Measurements from ENCODE around the gene SLC22A16. TPM values are rescaled to one million over a fixed set of nuclear protein-coding genes. Genes with fewer than 3 reads are reported as not detected.

The SLC22A16 gene
- total and polyA plus RNA-seq, 2 of the 8 experiments (the other 6 are each of a cell fraction or from before 2014, with no cell fraction given): not detected

DNA sequence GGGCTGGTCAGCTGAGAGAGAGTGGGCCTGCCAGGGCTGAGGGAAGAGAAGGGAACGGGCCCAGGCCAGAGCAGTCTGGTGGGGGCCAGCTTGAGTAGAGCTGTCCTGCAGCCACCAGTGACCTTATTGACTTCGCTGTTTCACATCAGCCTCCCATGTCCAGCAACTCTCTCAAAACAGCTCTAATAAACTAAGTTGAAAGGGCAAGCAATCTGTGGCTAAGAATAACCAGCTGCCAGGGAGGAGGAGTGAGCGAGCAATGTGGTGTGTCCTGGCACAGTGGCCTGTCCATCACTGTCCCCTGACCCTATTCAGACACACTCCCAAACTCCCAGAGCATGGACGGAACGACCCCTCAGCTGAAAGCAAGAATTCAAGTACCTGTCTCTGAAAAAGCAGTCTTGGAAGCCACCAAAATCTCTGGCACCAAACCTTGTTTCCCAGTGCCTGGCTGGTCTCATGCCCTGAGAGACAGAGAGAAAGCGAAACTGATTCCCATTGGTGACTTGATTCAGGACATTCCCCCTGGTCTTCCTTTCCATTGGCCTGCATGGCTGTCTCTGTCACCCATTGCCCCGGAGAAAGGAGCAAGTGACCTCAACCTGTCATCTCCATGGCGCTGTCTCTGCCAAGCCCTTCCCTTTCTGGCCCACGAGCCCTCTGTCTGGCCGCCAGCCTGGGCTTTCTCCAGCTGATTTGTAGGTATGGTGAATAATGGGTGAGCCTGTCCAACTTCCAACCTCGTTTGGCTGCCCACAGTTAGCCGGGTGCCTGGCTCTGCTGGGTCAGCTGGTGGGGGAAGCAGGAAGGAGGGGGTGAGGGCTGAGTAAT is 61.1 kb downstream of the SLC22A16 start, which contains the start of gene DDO:
Gene DDO (minus strand): TSS at position 490 of the 831 bp plus-strand sequence. CDS start 2,113 bp downstream, outside the sequence.
- Histone ChIP-seq H3K4me3 (ENCODE audit: extremely low read depth in 1 of 4, insufficient read depth in 2 of 4, low read depth in 3 of 4, low read length in 4 of 4) (no peak within 1 kb of the TSS), H4K91ac (replicated peaks; ENCODE audit: insufficient read length, low read length) (no peak within 1 kb of the TSS), H2BK5ac (ENCODE audit: low read depth, low read length) (no peak within 1 kb of the TSS), H4K8ac (ENCODE audit: extremely low read depth, insufficient read depth, low read length) (no peak within 1 kb of the TSS), H3K23ac (ENCODE audit: insufficient read length) (no peak within 1 kb of the TSS), H3K4me2 (ENCODE audit: insufficient read depth in 1 of 2, low read depth in 2 of 2, low read length in 2 of 2) (no peak within 1 kb of the TSS), H3K4me1 (replicated peaks in 1 of 4; ENCODE audit: control insufficient read depth in 3 of 4, insufficient read depth in 4 of 4, low read length in 3 of 4) (no peaks in the 10 kb centered on the region), H2AFZ (ENCODE audit: low read length) (no peak within 1 kb of the TSS), H3K14ac (ENCODE audit: insufficient read length) (no peak within 1 kb of the TSS), H4K20me1 (replicated peaks in 1 of 2; ENCODE audit: control insufficient read depth in 1 of 2, insufficient read depth in 2 of 2, low read length in 2 of 2) (no peaks in the 10 kb centered on the region), H2BK15ac (ENCODE audit: low read length) (no peak within 1 kb of the TSS), H3K79me2 (ENCODE audit: control insufficient read depth in 1 of 2, insufficient read depth in 2 of 2, low read length in 2 of 2) (no peaks in the 10 kb centered on the region), H3K18ac (ENCODE audit: extremely low read depth, low read length) (no peak within 1 kb of the TSS), H2AK5ac (ENCODE audit: low read depth, low read length) (no peak within 1 kb of the TSS), H3K79me1 (ENCODE audit: low read depth, low read length) (no peaks in the 10 kb centered on the region), H3K27ac (ENCODE audit: low read depth, low read length) (no peak within 1 kb of the TSS), H2BK120ac (replicated peaks; ENCODE audit: low read depth, low read length) (no peak within 1 kb of the TSS), H3K56ac (replicated peaks; ENCODE audit: insufficient read length, low read depth, low read length) (no peak within 1 kb of the TSS), H3K23me2 (ENCODE audit: low read depth, low read length) (no peaks in the 10 kb centered on the region), H3K9ac (replicated peaks in 1 of 4; ENCODE audit: extremely low read depth in 1 of 4, low read depth in 3 of 4, low read length in 3 of 4) (no peak within 1 kb of the TSS), H2BK20ac (ENCODE audit: low read length) (no peak within 1 kb of the TSS), H3K27me3 (replicated peaks in 1 of 4; ENCODE audit: control insufficient read depth in 3 of 4, extremely low read depth in 1 of 4, insufficient read depth in 3 of 4, low read length in 3 of 4) (no peaks in the 10 kb centered on the region; a peak in 1 of 7 replicates), H3K36me3 (ENCODE audit: control insufficient read depth in 2 of 4, insufficient read depth in 4 of 4, low read length in 3 of 4) (no peaks in the 10 kb centered on the region), H3K4ac (replicated peaks; ENCODE audit: insufficient read length, low read depth, low read length) (no peak within 1 kb of the TSS), H2BK12ac (ENCODE audit: low read depth, low read length) (no peak within 1 kb of the TSS), H4K5ac (ENCODE audit: insufficient read length, low read depth, low read length) (no peak within 1 kb of the TSS), H3K9me3 (ENCODE audit: insufficient read depth in 2 of 2, low read depth in 1 of 2, low read length in 1 of 2) (peaks cover 3 to 9% of the 10 kb centered on the region in 2 experiments; a peak in 2 of 4 replicates)
- ChIA-PET POLR2A (ENCODE audit: partially characterized antibody) (no interaction called here), CTCF (ENCODE audit: partially characterized antibody) (interaction anchor here (0.6 to 1.3 kb wide), 4 partner anchors 10 to 362 kb away, joined by 3 to 4 read pairs (median 3); no protein-coding TSS in a partner anchor)
- TF ChIP-seq CBX8 (IDR thresholded peaks at IDR 0.05; ENCODE audit: borderline replicate concordance, low read depth, low read length): no peak
- TF ChIP-seq TCF12 (IDR thresholded peaks at IDR 0.05; ENCODE audit: low read depth, low read length): no peak
- no peak for TF ChIP-seq TAF7 (optimal IDR thresholded peaks at IDR 0.05; ENCODE audit: borderline replicate concordance, low read depth, low read length)
- TF ChIP-seq, protein P1, sequence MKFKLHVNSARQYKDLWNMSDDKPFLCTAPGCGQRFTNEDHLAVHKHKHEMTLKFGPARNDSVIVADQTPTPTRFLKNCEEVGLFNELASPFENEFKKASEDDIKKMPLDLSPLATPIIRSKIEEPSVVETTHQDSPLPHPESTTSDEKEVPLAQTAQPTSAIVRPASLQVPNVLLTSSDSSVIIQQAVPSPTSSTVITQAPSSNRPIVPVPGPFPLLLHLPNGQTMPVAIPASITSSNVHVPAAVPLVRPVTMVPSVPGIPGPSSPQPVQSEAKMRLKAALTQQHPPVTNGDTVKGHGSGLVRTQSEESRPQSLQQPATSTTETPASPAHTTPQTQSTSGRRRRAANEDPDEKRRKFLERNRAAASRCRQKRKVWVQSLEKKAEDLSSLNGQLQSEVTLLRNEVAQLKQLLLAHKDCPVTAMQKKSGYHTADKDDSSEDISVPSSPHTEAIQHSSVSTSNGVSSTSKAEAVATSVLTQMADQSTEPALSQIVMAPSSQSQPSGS (IDR thresholded peaks at IDR 0.05; ENCODE audit: low read length): no peak
- TF ChIP-seq SRF (IDR thresholded peaks at IDR 0.05; ENCODE audit: low read depth, low read length): no peak
- no peak for TF ChIP-seq YY1 (IDR thresholded peaks at IDR 0.05; ENCODE audit: low read depth, low read length)
- no peak for TF ChIP-seq ATF3 (IDR thresholded peaks at IDR 0.05; ENCODE audit: insufficient read depth, low read depth, low read length)
- TF ChIP-seq TEAD4 (IDR thresholded peaks at IDR 0.05; ENCODE audit: low read depth, low read length): no peak
- 91% methylated on average over 12 of the region's 12 CpGs; no CpG with 5 or more reads in 1 of the 2 experiments for WGBS, 2 experiments (ENCODE audit: extremely low coverage in 1 of 2, insufficient coverage in 1 of 2, insufficient read length in 1 of 2, insufficient replicate concordance in 2 of 2, low coverage in 1 of 2, low lambda C conversion rate in 2 of 2, missing lambda C conversion rate in 1 of 2)
- FAIRE-seq (no peak), DNase-seq (ENCODE audit: low read depth in 1 of 2, low spot score in 2 of 2) (no peak)
